Liver (tissue), 9 donors: Measurements from ENCODE around the gene RND3. TPM values are rescaled to one million over a fixed set of nuclear protein-coding genes. Genes with fewer than 3 reads are reported as not detected.

Experiments
- DNase-seq: peaks from one replicate; pipeline ENCODE4 v3.0.0-alpha.2; 2017; ENCODE audit warnings: low spot score
- H3K27ac ChIP-seq, 2 donors: one replicate each; pipeline ENCODE4 v1.7.0; 2013; ENCODE audit warnings: inconsistent platforms in 2 of 2, low read length in 2 of 2, control low read depth in 1 of 2, low read depth in 1 of 2, mild to moderate bottlenecking in 1 of 2
- H3K27me3 ChIP-seq, 4 donors: one replicate each; pipeline versions ENCODE4 v1.6.1 to v1.7.0; 2013; ENCODE audit warnings: low read length in 3 of 4, inconsistent platforms in 1 of 4, mild to moderate bottlenecking in 1 of 4, moderate library complexity in 1 of 4; ENCODE audit not compliant: control insufficient read depth in 4 of 4, insufficient read depth in 4 of 4
- H3K36me3 ChIP-seq, 4 donors: one replicate each; pipeline versions ENCODE4 v1.6.1 to v1.7.0; 2013; ENCODE audit warnings: low read length in 3 of 4, mild to moderate bottlenecking in 3 of 4, low read depth in 1 of 4, moderate library complexity in 1 of 4; ENCODE audit not compliant: control insufficient read depth in 4 of 4, insufficient read depth in 3 of 4
- H3K4me1 ChIP-seq, 4 donors: one replicate each; pipeline versions ENCODE4 v1.6.1 to v1.7.0; 2013; ENCODE audit warnings: low read length in 3 of 4, mild to moderate bottlenecking in 3 of 4, moderate library complexity in 1 of 4; ENCODE audit not compliant: control insufficient read depth in 4 of 4, insufficient read depth in 4 of 4
- H3K4me3 ChIP-seq, 3 donors: one replicate each; pipeline versions ENCODE4 v1.6.1 to v1.7.0; 2013; ENCODE audit warnings: low read length in 3 of 3, control low read depth in 1 of 3, low read depth in 1 of 3, mild to moderate bottlenecking in 1 of 3
- H3K9ac ChIP-seq, 2 donors: one replicate each; pipeline ENCODE4 v1.7.0; 2013; ENCODE audit warnings: low read length in 2 of 2, mild to moderate bottlenecking in 2 of 2, moderate library complexity in 2 of 2, control low read depth in 1 of 2, low read depth in 1 of 2
- H3K9me3 ChIP-seq, 4 donors: one replicate each; pipeline versions ENCODE4 v1.6.1 to v1.7.0; 2013; ENCODE audit warnings: low read length in 3 of 4; ENCODE audit not compliant: control insufficient read depth in 4 of 4
- ATF3 ChIP-seq: IDR thresholded peaks from 2 replicates; pipeline ENCODE4 v1.6.1; 2016; ENCODE audit warnings: antibody characterized with exemption
- CTCF ChIP-seq: fragments of 150-350 bp; IDR thresholded peaks from 2 replicates; pipeline ENCODE4 v1.5.1; 2017; ENCODE audit warnings: improper control_type of control experiment, low read depth, low read length; ENCODE audit not compliant: missing input control
- EGR1 ChIP-seq, 2 donors: IDR thresholded peaks; 2 replicates each; pipeline ENCODE4 v1.6.1; 2016 to 2018; ENCODE audit warnings: antibody characterized with exemption in 2 of 2, low read depth in 2 of 2
- FOXA1 ChIP-seq: IDR thresholded peaks from 2 replicates; pipeline ENCODE4 v1.6.1; 2016; ENCODE audit warnings: antibody characterized with exemption
- GABPA ChIP-seq, 2 donors: IDR thresholded peaks in 1 of 2; conservative IDR thresholded peaks in 1 of 2; 2 replicates each; pipeline ENCODE4 v1.6.1; 2016; ENCODE audit warnings: antibody characterized with exemption in 2 of 2, mild to moderate bottlenecking in 1 of 2, moderate library complexity in 1 of 2
- HNF4A ChIP-seq, 2 donors: conservative IDR thresholded peaks; 2 replicates each; pipeline ENCODE4 v1.6.1; 2016; ENCODE audit warnings: antibody characterized with exemption in 2 of 2, mild to moderate bottlenecking in 2 of 2
- JUND ChIP-seq, 2 donors: IDR thresholded peaks; 2 replicates each; pipeline ENCODE4 v1.6.1; 2016; ENCODE audit warnings: antibody characterized with exemption in 2 of 2
- NR2F2 ChIP-seq: IDR thresholded peaks from 2 replicates; pipeline ENCODE4 v1.6.1; 2016; ENCODE audit warnings: antibody characterized with exemption
- RAD21 ChIP-seq, 2 donors: IDR thresholded peaks; 2 replicates each; pipeline ENCODE4 v1.6.1; 2016; ENCODE audit warnings: antibody characterized with exemption in 2 of 2, mild to moderate bottlenecking in 2 of 2
- RXRA ChIP-seq, 2 donors: IDR thresholded peaks; 2 replicates each; pipeline ENCODE4 v1.6.1; 2017 to 2018; ENCODE audit warnings: antibody characterized with exemption in 2 of 2, mild to moderate bottlenecking in 1 of 2
- SP1 ChIP-seq: IDR thresholded peaks from 2 replicates; pipeline ENCODE4 v1.6.1; 2018; ENCODE audit warnings: antibody characterized with exemption, mild to moderate bottlenecking
- TAF1 ChIP-seq: conservative IDR thresholded peaks from 2 replicates; pipeline ENCODE4 v1.6.1; 2016; ENCODE audit warnings: antibody characterized with exemption, mild to moderate bottlenecking
- YY1 ChIP-seq: IDR thresholded peaks from 2 replicates; pipeline ENCODE4 v1.6.1; 2016; ENCODE audit warnings: antibody characterized with exemption, mild to moderate bottlenecking
- WGBS: extraction: QIAGEN DNeasy Blood & Tissue Kit; methylation state at CpG from one replicate; pipeline ENCODE4 v1.1.7; 2013; 5-methylcytosine and 5-hydroxymethylcytosine counted together
- polyA plus RNA-seq, 2 donors: library from polyadenylated mRNA; stranded (reverse) in 1 of 2; unstranded in 1 of 2; fragments of 200-250 nt in 1 of 2; fragments of >200 nt in 1 of 2; fragmentation: Nextera tagmentation in 1 of 2; extraction: Ambion mirVana in 1 of 2; gene quantifications; one replicate each; pipeline versions ENCODE4 v1.2.1 to v1.2.3, GENCODE V29; 2013 to 2015
- total RNA-seq, 2 donors: library from RNA; depleted of rRNA; stranded (reverse); fragments of >200 nt; gene quantifications; one replicate each; pipeline ENCODE4 v1.2.3, GENCODE V29; 2014
- TF ChIP-seq, protein P1 (sequence below): IDR thresholded peaks from 2 replicates; pipeline ENCODE4 v1.6.1; 2016; ENCODE audit warnings: antibody characterized with exemption
- TF ChIP-seq, protein P2 (sequence below): IDR thresholded peaks from 2 replicates; pipeline ENCODE4 v1.6.1; 2016; ENCODE audit warnings: antibody characterized with exemption
- donor health status: healthy.
- donor health status: healthy.
- donor health status: healthy.
- donor health status: healthy.
- donor health status: healthy.

RND3 gene
- total and polyA plus RNA-seq, 4 donors, result 14.8 to 30.0 (median 21.6) TPM

- Histone ChIP-seq H3K4me1 (no peaks in the 10 kb centered on the region), H3K27me3 (no peaks in the 10 kb centered on the region), H3K9me3 (no peaks in the 10 kb centered on the region), H3K4me3 (no peak overlapping the region), H3K27ac (no peak overlapping the region), H3K9ac (no peak overlapping the region), H3K36me3 (no peaks in the 10 kb centered on the region)
- TF ChIP-seq, protein P1, sequence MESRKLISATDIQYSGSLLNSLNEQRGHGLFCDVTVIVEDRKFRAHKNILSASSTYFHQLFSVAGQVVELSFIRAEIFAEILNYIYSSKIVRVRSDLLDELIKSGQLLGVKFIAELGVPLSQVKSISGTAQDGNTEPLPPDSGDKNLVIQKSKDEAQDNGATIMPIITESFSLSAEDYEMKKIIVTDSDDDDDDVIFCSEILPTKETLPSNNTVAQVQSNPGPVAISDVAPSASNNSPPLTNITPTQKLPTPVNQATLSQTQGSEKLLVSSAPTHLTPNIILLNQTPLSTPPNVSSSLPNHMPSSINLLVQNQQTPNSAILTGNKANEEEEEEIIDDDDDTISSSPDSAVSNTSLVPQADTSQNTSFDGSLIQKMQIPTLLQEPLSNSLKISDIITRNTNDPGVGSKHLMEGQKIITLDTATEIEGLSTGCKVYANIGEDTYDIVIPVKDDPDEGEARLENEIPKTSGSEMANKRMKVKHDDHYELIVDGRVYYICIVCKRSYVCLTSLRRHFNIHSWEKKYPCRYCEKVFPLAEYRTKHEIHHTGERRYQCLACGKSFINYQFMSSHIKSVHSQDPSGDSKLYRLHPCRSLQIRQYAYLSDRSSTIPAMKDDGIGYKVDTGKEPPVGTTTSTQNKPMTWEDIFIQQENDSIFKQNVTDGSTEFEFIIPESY, result no peak
- no peak for TF ChIP-seq RXRA (IDR thresholded peaks at IDR 0.05)
- no peak for TF ChIP-seq GABPA (IDR thresholded peaks at IDR 0.05 in 1 of 2, conservative IDR thresholded peaks at IDR 0.05 in 1 of 2)
- no peak for TF ChIP-seq YY1
- no peak for TF ChIP-seq EGR1 (IDR thresholded peaks at IDR 0.05; ENCODE audit: low read depth in 2 of 2)
- TF ChIP-seq NR2F2, result no peak
- no peak for TF ChIP-seq HNF4A (conservative IDR thresholded peaks at IDR 0.05)
- TF ChIP-seq, protein P2, sequence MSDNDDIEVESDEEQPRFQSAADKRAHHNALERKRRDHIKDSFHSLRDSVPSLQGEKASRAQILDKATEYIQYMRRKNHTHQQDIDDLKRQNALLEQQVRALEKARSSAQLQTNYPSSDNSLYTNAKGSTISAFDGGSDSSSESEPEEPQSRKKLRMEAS, result no peak
- no peak for TF ChIP-seq SP1
- no peak for TF ChIP-seq RAD21 (IDR thresholded peaks at IDR 0.05)
- no peak for TF ChIP-seq TAF1
- no peak for TF ChIP-seq JUND (IDR thresholded peaks at IDR 0.05)
- no peak for TF ChIP-seq ATF3
- no peak for DNase-seq
Observed at GRCh38 chr2:150421126-150421651, 66.3 kb downstream of the RND3 start.

- 57% methylated on average over 1 of the region's 1 CpG for WGBS
- DNase-seq, result no peak
- Histone ChIP-seq H3K36me3 (no peaks in the 10 kb centered on the region), H3K4me1 (no peaks in the 10 kb centered on the region), H3K9ac (no peak overlapping the region), H3K4me3 (no peak overlapping the region), H3K27ac (no peak overlapping the region), H3K9me3 (no peaks in the 10 kb centered on the region), H3K27me3 (no peaks in the 10 kb centered on the region)
- TF ChIP-seq CTCF, result no peak
- no peak for TF ChIP-seq FOXA1
Observed at GRCh38 chr2:150418916-150419315, 68.6 kb downstream of the RND3 start.
